Activated CD4-positive, alpha-beta memory T cell treated with anti-CD3 and anti-CD28 coated beads for 36 hours (primary cell): Measurements from ENCODE around the gene RECQL5. TPM values are rescaled to one million over a fixed set of nuclear protein-coding genes. Genes with fewer than 3 reads are reported as not detected.

Source experiments
- CTCF ChIA-PET: fragments of 350-600 bp; sonication (Branson Sonifier 250); formaldehyde crosslinking; loops from one replicate; lab custom pipeline; 2021; ENCODE audit warnings: antibody characterized with exemption, inconsistent platforms; lab: Charles Lee
- POLR2A ChIA-PET: fragments of 350-600 bp; sonication (Branson Sonifier 250); formaldehyde crosslinking; loops from one replicate; lab custom pipeline; 2021; ENCODE audit warnings: antibody characterized with exemption; lab: Charles Lee
- DNase-seq: peaks from one replicate; pipeline ENCODE4 v3.0.0-alpha.2; 2020
- H3K27ac Mint-ChIP-seq: one replicate; pipeline ENCODE4 v1.8.0; 2021; ENCODE audit warnings: mixed read lengths
- H3K27me3 Mint-ChIP-seq: one replicate; pipeline ENCODE4 v1.8.0; 2021; ENCODE audit warnings: mixed read lengths
- H3K36me3 Mint-ChIP-seq: one replicate; pipeline ENCODE4 v1.8.0; 2021; ENCODE audit warnings: mixed read lengths
- H3K4me1 Mint-ChIP-seq: one replicate; pipeline ENCODE4 v1.8.0; 2021; ENCODE audit warnings: low read depth, mixed read lengths
- H3K4me3 Mint-ChIP-seq: one replicate; pipeline ENCODE4 v1.8.0; 2021; ENCODE audit warnings: mild to moderate bottlenecking, mixed read lengths
- H3K9me3 Mint-ChIP-seq: one replicate; pipeline ENCODE4 v1.8.0; 2021; ENCODE audit warnings: mixed read lengths
- intact Hi-C: fragments of 100-400 bp; cut with micrococcal nuclease; formaldehyde crosslinking; loops from one replicate; pipeline ENCODE4 v1.15.1; 2023
- total RNA-seq, 2 experiments: library from RNA; stranded (reverse); gene quantifications; one replicate each; pipeline ENCODE4 v1.2.3, GENCODE V29; 2021

The RECQL5 gene
- 10 to 100 TPM; 27.7 to 31.3 TPM for total RNA-seq

DNA sequence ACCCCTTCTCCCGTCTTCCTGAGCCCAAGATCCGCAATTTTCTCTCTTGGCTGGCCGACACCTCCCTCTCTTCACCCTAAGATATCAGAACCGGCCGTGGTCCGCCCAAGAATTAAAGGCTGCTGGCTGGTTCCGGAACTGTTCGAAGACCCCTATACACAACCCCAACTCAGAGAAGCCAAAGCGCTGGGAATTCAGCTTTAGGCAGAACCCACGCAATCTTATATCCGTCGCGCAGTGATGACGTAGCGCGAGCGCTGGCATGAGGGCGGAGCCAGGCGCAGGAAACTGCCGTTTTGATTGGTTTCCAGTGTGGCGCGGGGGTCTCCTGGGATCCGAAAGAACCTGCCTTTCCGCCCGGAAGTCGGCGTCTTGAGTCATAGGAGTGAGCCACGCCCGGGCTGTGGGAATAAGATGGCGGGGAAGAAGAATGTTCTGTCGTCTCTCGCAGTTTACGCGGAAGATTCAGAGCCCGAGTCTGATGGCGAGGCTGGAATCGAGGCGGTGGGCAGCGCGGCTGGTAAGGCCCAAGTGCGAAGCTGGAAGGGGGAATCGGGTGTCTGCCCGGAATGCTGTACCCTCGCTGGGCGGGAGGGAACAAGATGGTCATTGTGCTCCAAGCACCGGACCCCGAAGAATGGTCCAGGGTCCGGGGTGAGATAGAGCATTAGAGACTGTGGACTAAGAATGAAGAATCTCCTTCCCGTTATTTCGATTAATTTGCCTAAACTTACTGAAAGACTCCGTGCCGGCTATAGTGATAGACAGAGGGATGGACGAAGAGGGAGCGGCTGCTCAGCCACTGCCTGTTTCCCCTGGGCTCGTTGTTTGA is at the start of gene RECQL5, which contains the start of gene SAP30BP:
Gene RECQL5 (minus strand): TSS at position 196 of the 832 bp plus-strand sequence. CDS start 597 bp downstream, outside the sequence.
Gene SAP30BP (plus strand): TSS at position 380 of the 832 bp plus-strand sequence. CDS start 35 bp downstream, at position 415.
- Mint-ChIP-seq H3K27me3 (no peaks in the 10 kb centered on the region), H3K27ac (no peak within 1 kb of the TSS), H3K4me1 (peaks cover 25% of the 10 kb centered on the region), H3K9me3 (no peaks in the 10 kb centered on the region), H3K36me3 (peaks cover 28% of the 10 kb centered on the region), H3K4me3 (peak within 1 kb of the TSS; percentile 47)
- peak; percentile 98 for DNase-seq
- POLR2A ChIA-PET, result interaction anchor here (0.8 to 2.1 kb wide), 9 partner anchors 9 to 369 kb away, joined by 3 to 5 read pairs (median 4); partner anchors contain the start of gene GALK1
- CTCF ChIA-PET, result interaction anchor here (0.6 to 4.2 kb wide), 7 partner anchors 7 to 143 kb away, joined by 3 to 38 read pairs (median 7); partner anchors contain the start of gene SMIM5
- intact Hi-C loops, result loop anchor here (1.0 kb wide), 1 partner anchor 112 kb away; a partner anchor contains a TSS

DNA sequence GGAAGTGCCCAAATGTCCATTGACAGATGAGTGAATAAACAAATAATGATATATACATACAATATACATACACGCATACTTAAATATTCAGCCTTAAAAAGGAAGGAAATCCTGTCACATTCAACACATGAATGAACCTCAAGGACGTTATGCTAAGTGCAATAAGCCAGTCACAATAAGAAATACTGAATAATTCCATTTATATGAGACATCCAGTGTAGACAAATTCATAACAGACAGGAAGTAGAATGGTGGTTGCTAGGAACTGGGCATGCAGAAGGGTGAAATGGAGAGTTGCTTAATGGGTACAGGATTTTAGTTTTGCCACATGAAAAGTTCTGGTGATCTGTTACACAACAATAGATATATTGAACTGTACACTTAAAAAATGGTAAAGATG is 45.5 kb upstream of the RECQL5 start:
- Mint-ChIP-seq H3K4me1 (no peaks in the 10 kb centered on the region), H3K36me3 (peaks cover 9% of the 10 kb centered on the region), H3K4me3 (no peak overlapping the region), H3K27ac (no peak overlapping the region), H3K9me3 (no peaks in the 10 kb centered on the region), H3K27me3 (peaks cover 3% of the 10 kb centered on the region)
- ChIA-PET POLR2A (no interaction called here), CTCF (no interaction called here)
- no peak for DNase-seq
- intact Hi-C loops, result no loop called here

DNA sequence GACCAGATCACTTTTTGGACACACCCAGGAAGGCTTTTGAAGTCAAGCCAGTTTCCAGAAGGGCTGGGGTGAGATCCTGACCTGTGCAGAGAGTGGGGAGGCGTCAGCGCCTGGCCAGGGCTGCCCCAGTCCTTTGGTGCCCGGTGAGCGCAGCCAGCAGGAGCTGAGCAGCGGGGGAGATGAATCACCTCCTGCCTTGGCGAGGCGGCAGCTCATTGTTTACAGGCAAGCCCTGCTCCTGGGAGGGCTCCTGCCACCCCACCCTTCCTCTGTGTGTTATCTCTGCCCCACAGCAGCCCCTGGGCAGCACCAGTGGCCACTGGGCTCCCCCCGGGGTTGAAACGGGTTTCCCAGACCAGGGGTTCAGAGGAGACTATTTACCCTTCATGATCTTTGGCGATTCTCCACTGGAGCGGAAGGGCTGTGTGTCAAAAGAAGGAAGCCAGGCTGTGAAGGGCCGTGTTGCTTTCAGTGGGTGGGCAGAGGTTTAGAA is 40.2 kb upstream of the RECQL5 start:
- no peak for DNase-seq
- Mint-ChIP-seq H3K36me3 (peaks cover 33% of the 10 kb centered on the region), H3K9me3 (no peaks in the 10 kb centered on the region), H3K4me1 (no peaks in the 10 kb centered on the region), H3K27ac (no peak overlapping the region), H3K4me3 (no peak overlapping the region), H3K27me3 (no peaks in the 10 kb centered on the region)
- CTCF ChIA-PET, result interaction anchor here (0.7 kb wide), 1 partner anchor 41 kb away, joined by 4 read pairs; no protein-coding TSS in a partner anchor
- intact Hi-C loops, result no loop called here
- POLR2A ChIA-PET, result no interaction called here

DNA sequence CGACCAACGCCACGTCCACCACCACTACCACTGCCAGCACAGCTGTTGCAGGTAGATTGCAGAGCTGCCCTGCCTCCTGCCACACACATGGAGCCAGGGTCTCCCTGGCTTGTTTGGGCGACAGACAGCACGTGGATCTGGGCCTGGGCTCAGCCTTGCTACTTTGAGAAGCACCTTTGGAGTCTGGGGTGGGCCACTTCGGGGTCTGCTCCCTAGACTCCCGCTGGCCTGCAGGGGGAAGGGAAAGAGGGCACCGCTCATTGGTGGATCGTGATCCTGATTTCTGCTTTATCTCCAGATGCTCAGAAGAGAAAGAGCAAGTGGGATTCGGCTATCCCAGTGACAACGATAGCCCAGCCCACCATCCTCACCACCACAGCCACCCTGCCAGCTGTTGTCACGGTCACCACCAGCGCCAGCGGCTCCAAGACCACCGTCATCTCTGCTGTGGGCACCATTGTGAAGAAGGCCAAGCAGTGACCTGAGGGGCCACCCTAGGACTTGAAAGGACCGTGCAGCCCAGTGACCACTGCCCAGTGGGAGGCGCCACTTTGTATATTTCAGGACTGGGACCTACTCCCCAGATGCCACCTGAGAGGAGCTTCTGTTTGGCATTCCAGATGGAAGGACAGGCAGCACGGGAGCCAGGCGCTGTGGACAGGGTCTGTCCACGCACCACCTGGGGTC is 39.2 kb upstream of the RECQL5 start:
- Mint-ChIP-seq H3K27ac (no peak overlapping the region), H3K9me3 (no peaks in the 10 kb centered on the region), H3K4me3 (no peak overlapping the region), H3K27me3 (no peaks in the 10 kb centered on the region), H3K4me1 (no peaks in the 10 kb centered on the region), H3K36me3 (peaks cover 39% of the 10 kb centered on the region)
- intact Hi-C loops, result no loop called here
- no peak for DNase-seq
- CTCF ChIA-PET, result interaction anchor here (0.7 kb wide), 1 partner anchor 42 kb away, joined by 4 read pairs; no protein-coding TSS in a partner anchor
- POLR2A ChIA-PET, result no interaction called here

DNA sequence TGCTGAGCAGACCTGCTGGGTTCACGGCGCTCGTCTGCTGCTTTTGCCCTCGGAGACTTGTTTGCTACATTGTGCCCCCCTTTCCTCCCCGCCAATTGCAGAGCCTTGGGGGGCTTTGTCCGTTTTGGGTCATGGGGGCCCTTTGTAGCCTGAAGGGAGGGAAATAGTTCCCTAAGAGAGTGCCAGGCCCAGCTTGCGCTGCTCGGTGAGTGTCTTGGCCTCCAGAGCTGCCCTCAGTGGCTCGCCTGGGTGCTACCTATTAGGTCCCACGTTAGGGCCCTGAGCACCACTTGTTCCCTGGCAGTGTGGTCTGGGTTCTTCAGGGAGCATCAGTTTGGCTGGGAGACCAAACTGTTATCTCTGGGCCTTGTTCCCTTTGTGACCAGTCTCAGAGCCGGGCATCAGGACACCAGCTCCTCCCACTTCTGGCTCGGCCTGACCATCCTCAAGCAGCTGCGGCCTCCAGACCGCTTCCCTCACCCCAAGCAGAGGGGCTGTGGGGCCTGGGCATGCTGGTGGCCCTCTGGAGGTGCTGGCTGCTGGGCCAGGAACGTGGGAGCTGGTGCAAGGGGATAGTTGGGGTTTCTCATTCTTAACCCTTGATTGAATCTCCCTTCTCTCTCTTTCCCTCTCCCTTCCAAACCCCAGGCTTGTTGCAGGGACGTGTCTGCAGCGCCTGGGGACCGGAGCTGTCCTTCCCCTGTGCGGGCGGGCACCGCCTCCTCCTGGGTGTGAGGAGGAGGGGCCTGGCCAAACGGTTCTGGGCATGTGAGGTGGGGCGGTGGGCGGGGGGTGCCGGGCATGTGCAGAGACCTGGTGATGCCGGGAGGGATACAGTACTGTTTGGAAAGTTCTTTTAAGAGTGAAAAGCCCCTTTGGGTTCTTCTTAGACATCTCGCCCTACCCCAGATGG is 38.3 kb upstream of the RECQL5 start:
- peaks cover 46% of the 10 kb centered on the region for H3K36me3 Mint-ChIP-seq
- no peaks in the 10 kb centered on the region for H3K27me3 Mint-ChIP-seq

DNA sequence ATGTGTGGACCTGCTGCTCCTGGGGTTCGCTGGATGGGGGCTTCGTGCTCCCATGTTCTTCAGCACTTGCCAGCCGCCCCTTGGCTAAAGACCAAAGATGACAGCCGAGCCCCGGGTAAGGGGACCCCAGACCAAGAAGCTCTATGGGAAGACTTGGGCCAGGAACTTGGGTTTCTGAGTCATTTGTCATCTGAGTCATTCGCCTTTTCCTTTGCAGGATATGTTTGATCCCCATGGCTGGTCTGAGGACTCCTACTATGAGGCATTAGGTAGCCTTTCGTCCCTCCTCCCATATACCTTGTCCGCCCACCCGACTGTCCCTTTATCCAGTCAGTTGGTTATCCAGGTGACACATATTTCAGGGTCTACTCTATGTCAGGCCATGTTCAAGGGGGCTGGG is 36.6 kb upstream of the RECQL5 start:
- no peaks in the 10 kb centered on the region for H3K9me3 Mint-ChIP-seq
- no peak overlapping the region for H3K27ac Mint-ChIP-seq
- ChIA-PET POLR2A (no interaction called here), CTCF (interaction anchor here (1.9 kb wide), 1 partner anchor 46 kb away, joined by 8 read pairs; no protein-coding TSS in a partner anchor)
- H3K4me3 Mint-ChIP-seq, result no peak overlapping the region
- H3K36me3 Mint-ChIP-seq, result peaks cover 52% of the 10 kb centered on the region
- no peak for DNase-seq
- no peaks in the 10 kb centered on the region for H3K4me1 Mint-ChIP-seq
- no peaks in the 10 kb centered on the region for H3K27me3 Mint-ChIP-seq
- intact Hi-C loops, result no loop called here

More for the DNA sequence above, 38.3 kb upstream of the RECQL5 start:
- DNase-seq, result no peak
- no peak overlapping the region for H3K27ac Mint-ChIP-seq
- no peak overlapping the region for H3K4me3 Mint-ChIP-seq
- intact Hi-C loops, result no loop called here
- no peaks in the 10 kb centered on the region for H3K4me1 Mint-ChIP-seq
- CTCF ChIA-PET, result no interaction called here
- POLR2A ChIA-PET, result no interaction called here
- no peaks in the 10 kb centered on the region for H3K9me3 Mint-ChIP-seq

- intact Hi-C loops, result no loop called here
- ChIA-PET POLR2A (no interaction called here), CTCF (interaction anchor here (1.9 kb wide), 1 partner anchor 46 kb away, joined by 8 read pairs; no protein-coding TSS in a partner anchor)
- H3K9me3 Mint-ChIP-seq, result no peaks in the 10 kb centered on the region
- no peaks in the 10 kb centered on the region for H3K4me1 Mint-ChIP-seq
- H3K4me3 Mint-ChIP-seq, result no peak overlapping the region
- DNase-seq, result no peak
- H3K27me3 Mint-ChIP-seq, result no peaks in the 10 kb centered on the region
- no peak overlapping the region for H3K27ac Mint-ChIP-seq
- peaks cover 51% of the 10 kb centered on the region for H3K36me3 Mint-ChIP-seq
Measured at GRCh38 chr17:75703191-75703590, 36.2 kb upstream of the RECQL5 start.

DNA sequence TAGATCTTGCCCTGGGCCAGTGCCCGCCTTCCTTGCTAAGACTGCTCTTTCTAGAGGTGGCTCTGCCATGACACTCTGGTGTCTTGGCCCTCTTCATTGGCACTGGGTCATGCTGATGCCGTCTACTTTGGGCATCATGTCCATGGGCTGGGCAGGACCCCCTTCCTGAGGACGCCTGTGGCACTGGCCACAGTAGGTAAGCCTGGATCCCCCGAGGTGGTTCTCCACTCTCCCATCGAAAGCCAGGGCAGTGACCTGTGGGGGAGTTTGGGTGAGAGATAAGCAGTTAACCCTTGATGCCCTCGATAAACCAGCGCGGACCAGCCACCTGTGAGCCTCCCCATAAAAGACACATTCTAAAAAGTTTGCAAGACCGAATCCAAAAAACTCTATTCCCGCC is 34.3 kb upstream of the RECQL5 start:
- no peak overlapping the region for H3K27ac Mint-ChIP-seq
- H3K27me3 Mint-ChIP-seq, result no peaks in the 10 kb centered on the region
- DNase-seq, result no peak
- peaks cover 42% of the 10 kb centered on the region for H3K36me3 Mint-ChIP-seq
- no peaks in the 10 kb centered on the region for H3K4me1 Mint-ChIP-seq
- ChIA-PET CTCF (no interaction called here), POLR2A (no interaction called here)
- H3K9me3 Mint-ChIP-seq, result no peaks in the 10 kb centered on the region
- intact Hi-C loops, result no loop called here
- no peak overlapping the region for H3K4me3 Mint-ChIP-seq

DNA sequence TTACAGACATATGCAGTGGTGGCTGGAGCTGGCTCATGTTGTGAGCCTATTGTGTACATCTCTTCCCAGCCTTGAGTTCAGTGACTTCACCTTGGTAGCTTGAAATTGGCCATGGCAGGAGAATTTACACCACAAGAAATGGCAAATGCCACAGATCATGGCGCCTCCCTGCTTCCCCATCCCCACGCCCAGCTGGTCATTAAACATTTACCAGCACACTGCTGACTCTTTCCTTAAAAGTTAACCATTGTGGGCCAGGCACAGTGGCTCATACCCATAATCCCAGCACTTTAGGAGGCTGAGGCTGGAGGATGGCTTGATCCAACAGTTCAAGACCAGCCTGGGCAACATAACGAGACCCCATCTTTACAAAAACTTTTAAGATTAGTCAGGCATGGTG is 31.7 kb upstream of the RECQL5 start:
- H3K9me3 Mint-ChIP-seq, result no peaks in the 10 kb centered on the region
- H3K36me3 Mint-ChIP-seq, result peaks cover 34% of the 10 kb centered on the region
- POLR2A ChIA-PET, result no interaction called here
- CTCF ChIA-PET, result interaction anchor here (1.0 to 1.5 kb wide), 3 partner anchors 50 to 66 kb away, joined by 5 to 6 read pairs (median 6); partner anchors contain the start of gene SMIM5
- DNase-seq, result no peak
- intact Hi-C loops, result no loop called here
- H3K27ac Mint-ChIP-seq, result no peak overlapping the region
- H3K4me1 Mint-ChIP-seq, result no peaks in the 10 kb centered on the region
- no peak overlapping the region for H3K4me3 Mint-ChIP-seq
- H3K27me3 Mint-ChIP-seq, result no peaks in the 10 kb centered on the region

DNA sequence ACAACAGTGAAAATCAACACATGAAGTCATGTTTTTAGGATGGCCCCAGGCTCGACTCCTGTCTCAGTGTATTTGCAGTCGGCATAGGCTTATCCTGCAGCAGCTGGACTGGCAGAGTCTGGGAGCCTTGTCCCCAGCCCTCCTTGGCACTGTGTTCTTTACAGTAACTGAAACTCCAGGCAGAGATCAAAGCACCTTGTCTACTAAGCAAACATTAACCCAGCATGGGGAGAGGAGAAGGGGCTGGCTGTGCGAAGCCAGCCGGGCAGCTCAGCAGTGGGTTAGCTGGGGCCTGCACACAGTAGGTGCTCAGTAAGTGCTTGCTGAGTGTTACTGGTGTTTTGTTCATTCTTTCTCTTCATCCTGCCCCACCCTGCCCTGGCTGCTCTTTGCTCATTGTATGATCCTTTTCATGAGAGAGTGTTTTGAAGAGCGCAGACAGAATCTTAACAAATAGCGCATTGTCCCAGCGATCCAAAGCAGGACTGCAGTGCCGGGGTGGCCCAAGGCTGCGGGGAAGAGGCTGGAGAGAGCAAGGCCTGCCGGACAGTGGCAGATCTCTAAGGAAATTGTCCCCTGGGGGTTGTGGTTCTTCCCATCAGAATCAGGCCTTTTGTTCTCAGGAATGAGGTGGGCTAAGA is 30.8 kb upstream of the RECQL5 start:
- ChIA-PET POLR2A (no interaction called here), CTCF (interaction anchor here (1.5 kb wide), 1 partner anchor 51 kb away, joined by 6 read pairs; no protein-coding TSS in a partner anchor)
- Mint-ChIP-seq H3K4me1 (no peaks in the 10 kb centered on the region), H3K4me3 (no peak overlapping the region), H3K36me3 (peaks cover 34% of the 10 kb centered on the region), H3K27ac (no peak overlapping the region), H3K27me3 (no peaks in the 10 kb centered on the region), H3K9me3 (no peaks in the 10 kb centered on the region)
- intact Hi-C loops, result no loop called here
- no peak for DNase-seq

DNA sequence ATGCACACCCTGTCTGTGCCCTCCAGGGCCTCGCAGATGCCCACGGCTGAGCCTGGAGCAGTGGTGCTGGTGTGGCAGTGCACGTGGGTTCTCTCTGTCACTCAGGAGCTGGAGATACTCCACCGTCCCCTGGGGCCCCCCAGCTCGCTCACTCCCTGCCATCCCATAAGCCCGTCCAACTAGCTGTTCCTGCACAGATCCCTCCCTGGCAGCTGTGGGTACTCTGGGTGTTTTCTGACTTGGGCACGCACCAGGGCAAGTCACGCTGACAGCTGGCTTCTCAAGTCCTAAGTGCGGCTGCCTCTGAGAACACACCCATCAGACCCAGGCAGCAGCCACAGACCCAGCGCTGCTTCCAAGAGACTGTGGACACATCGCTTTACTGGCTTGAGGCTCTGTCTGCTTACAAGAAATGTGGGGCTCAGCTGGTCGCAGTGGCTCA is 28.9 kb upstream of the RECQL5 start:
- Mint-ChIP-seq H3K9me3 (no peaks in the 10 kb centered on the region), H3K4me3 (no peak overlapping the region), H3K36me3 (peaks cover 32% of the 10 kb centered on the region), H3K27me3 (no peaks in the 10 kb centered on the region), H3K27ac (no peak overlapping the region), H3K4me1 (peaks cover 14% of the 10 kb centered on the region)
- ChIA-PET POLR2A (no interaction called here), CTCF (no interaction called here)
- DNase-seq, result no peak
- intact Hi-C loops, result no loop called here
